Activated T-cell treated with anti-CD3 and anti-CD28 coated beads, Interleukin-2, amount 50 U/mL, for 1 hour (primary cell): ENCODE data around the gene ZBTB39.
"Not testable (repeated sequence)": the region's sequence is repeated elsewhere in the genome, so short reads cannot be mapped to it uniquely, and the experiment has no call there.

Experiments
- DNase-seq: peaks from one replicate; pipeline ENCODE4 v3.0.0-alpha.2; 2020

Gene ZBTB39

GRCh38 chr12:56978397-56979138 is 27.8 kb downstream of the ZBTB39 start:
- DNase-seq: no peak

DNA sequence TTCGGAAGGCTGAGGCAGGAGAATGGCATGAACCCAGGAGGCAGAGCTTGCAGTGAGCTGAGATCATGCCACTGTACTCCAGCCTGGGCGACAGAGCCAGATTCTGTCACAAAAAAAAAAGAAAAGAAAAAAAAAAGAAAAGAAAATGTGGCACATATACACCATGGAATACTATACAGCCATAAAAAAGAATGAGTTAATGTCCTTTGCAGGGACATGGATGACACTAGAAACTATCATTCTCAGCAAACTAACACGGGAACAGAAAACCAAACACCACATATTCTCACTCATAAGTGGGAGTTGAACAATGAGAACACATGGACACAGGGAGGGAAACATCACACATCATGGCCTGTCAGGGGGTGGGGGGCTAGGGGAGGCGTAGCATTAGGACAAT is 29.0 kb downstream of the ZBTB39 start:
- DNase-seq: not testable (repeated sequence)

GRCh38 chr12:56974224-56974623 is 32.1 kb downstream of the ZBTB39 start:
- not testable (repeated sequence) for DNase-seq

GRCh38 chr12:56968910-56969309 is 37.4 kb downstream of the ZBTB39 start:
- not testable (repeated sequence) for DNase-seq

DNA sequence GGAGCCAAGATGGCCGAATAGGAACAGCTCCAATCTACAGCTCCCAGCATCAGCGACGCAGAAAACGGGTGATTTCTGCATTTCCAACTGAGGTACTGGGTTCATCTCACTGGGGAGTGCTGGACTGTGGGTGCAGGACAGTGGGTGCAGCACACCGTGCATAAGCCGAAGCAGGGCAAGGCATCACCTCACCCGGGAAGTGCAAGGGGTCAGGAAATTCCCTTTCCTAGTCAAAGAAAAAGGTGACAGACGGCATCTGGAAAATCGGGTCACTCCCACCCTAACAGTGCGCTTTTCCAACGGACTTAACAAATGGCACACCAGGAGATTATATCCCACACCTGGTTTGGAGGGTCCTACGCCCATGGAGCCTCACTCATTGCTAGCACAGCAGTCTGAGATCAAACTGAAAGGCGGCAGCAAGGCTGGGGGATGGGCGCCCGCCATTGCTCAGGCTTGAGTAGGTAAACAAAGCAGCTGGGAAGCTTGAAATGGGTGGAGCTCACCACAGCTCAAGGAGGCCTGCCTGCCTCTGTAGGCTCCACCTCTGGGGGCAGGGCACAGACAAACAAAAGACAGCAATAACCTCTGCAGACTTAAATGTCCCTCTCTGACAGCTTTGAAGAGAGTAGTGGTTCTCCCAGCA is 40.2 kb downstream of the ZBTB39 start:
- DNase-seq: not testable (repeated sequence)

- DNase-seq: not testable (repeated sequence)
These were observed 41.2 kb downstream of the ZBTB39 start for GRCh38 chr12:56965124-56965523.

GRCh38 chr12:56963557-56963956 is 42.8 kb downstream of the ZBTB39 start:
- DNase-seq: not testable (repeated sequence)

DNA sequence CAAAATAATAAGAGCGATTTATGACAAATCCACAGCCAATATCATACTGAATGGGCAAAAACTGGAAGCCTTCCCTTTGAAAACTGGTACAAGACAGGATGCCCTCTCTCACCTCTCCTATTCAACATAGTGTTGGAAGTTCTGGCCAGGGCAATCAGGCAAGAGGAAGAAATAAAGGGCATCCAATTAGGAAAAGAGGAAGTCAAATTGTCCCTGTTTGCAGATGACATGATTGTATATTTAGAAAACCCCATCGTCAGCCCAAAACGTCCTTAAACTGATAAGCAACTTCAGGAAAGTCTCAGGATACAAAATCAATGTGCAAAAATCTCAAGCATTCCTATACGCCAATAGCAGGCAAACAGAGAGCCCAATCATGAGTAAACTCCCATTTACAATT is 44.1 kb downstream of the ZBTB39 start:
- DNase-seq: not testable (repeated sequence)

DNA sequence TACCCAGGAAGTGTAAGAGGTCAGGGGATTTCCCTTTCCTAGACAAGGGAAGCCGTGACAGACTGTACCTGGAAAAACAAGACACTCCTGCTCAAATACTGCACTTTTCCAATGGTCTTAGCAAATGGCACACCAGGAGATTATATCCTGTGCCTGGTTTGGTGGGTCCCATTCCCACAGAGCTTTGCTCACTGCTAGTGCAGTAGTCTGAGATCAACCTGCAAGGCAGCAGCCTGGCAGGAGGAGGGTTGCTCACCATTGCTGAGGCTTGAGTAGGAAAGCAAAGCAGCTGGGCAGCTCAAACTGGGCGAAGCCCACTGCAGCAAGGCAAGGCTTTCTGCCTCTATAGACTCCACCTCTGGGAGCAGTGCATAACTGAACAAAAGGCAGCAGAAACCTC is 47.9 kb downstream of the ZBTB39 start:
- no peak for DNase-seq

DNA sequence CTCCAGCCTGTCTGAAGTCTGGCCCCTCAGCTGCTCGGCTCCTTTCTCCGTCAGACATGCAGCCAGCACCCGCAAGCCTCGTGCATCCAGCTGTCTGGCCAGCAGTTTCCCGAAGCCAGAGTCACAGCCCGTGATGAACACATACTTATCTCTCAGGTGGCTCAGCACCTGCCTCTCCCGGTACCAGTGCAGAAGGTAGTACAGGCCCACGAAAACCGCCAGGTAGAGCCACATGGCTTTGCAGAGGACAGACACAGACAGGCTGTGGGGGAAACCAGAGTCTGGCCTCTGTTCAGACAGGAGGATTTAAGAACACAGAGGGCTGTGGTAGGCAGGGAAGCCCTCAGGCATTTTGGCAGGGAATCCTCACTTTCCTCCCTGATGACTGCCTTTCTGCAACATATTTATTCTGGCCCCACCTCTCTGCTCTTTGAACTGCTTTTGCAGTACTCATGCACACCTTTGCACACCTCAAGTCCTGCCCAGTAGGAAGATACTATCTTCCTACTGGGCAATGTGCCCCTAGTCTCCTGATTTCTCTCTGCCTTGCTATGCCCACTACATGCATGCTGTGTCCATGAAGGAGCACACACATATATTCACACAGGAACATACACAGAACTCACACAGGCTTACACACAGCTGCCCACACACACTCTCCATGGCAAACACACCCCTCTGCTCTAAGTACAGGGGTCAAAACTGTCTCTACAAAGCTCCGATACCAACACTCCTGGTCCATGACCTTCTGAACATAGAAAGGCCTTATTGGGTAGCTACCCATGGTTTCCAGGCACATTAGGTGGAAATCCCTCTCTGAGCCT is 48.9 kb downstream of the ZBTB39 start, which contains the start of gene RDH16:
RDH16 (minus strand) TSS at position 380 of the 824 bp plus-strand sequence; CDS start at position 234, 146 bp downstream.
- no peak for DNase-seq

- DNase-seq: no peak
These were observed 50.6 kb downstream of the ZBTB39 start for GRCh38 chr12:56955631-56956256.

- no peak for DNase-seq
These were observed 51.4 kb downstream of the ZBTB39 start for GRCh38 chr12:56954958-56955355.

DNA sequence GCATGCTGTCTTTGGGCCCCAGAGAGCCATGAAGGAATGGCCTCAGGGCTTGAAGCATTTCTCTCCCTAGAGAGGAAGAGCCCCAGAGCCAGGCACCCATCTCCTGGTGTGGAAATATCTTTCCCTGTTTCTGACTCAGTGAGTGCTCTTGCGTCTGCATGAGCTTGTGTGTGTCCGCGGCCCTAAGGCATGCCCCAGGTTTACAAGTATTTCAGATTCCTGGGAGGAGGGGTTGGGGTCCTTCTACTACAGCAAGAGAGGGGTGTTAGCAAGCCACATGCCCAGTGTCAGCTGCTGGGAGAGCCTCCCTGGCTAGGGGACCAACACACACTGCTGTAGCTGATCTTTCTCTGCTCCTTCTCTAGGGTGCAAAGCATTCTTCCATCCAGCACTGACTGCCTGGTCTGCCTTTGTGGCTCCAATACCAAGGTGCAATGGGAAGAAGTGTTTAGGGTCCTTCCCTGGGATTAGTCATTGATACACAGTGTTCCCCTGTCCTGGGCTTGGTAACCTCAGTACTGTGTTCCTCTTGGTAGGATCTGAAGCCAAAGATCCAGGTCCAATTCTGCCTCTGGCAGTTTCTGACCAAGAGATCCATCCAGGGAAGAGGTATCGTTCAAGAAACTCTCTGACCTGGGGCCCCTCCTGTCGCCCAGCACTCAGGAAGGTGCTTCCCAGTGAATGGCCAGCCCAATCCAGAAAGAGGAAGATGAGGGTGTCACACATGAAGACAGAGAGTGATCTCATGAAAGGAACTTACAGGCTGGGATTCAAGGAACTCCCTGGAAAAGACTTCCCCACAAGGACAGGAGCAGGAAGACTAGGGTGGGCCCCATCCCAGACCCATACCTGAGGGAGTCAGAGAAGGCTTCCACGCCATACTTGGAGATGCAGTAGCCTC is 52.0 kb downstream of the ZBTB39 start:
- no peak for DNase-seq

GRCh38 chr12:56953314-56953713 is 53.0 kb downstream of the ZBTB39 start:
- no peak for DNase-seq

DNA sequence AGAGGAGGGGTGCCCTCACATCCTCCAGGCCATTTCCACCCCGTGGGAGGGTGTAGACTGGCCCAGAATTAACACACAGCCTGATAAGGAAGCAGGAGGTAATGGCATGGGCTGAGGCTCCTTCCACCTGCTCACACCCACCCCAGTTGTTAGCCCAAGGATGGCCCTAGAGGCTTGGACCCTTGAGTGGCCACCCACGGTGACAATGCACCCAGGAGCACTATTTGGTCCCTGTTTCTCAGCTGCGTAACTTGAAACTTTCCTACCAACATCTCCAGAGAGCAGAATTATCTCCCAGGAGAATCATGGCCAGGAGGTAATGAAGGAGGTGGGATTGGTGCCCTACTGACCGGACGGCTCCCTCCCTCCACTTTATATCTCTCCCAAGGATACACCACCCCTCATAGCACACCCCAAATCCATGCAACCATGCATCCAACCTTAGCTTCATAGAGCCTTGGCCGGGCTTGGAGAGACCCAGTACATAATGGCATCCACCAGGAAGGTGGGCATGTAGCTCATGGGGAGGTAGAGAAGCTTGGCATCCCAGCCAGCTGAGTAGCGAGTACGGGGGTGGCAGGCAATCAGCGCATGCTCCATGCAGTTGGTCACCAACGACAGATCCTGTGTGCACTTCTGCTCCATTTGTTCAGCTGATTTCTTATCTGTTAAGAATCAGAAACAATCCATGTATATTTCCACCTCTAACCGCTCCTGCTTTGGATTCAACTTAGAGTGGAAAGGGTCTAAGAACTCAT is 54.6 kb downstream of the ZBTB39 start:
- DNase-seq: no peak

- DNase-seq: no peak
These were observed 57.5 kb downstream of the ZBTB39 start for GRCh38 chr12:56948881-56949280.
